OCI-LY3 (cell line): ENCODE measurements around the gene PTK6.
A peak's percentile ranks its signal among the peaks of the same experiment; 100 is the strongest.

ENCODE experiments used
- H2AFZ ChIP-seq: fragments of 200-600, 300-600 bp; shearing (Covaris generic); 2 replicates; pipeline ENCODE4 v1.6.0; 2014; ENCODE audit warnings: antibody characterized with exemption, low read depth, low read length
- H3K27ac ChIP-seq: fragments of 200-600, 300-600 bp; sonication (generic); 2 replicates; pipeline ENCODE4 v1.5.1; 2014; ENCODE audit warnings: mild to moderate bottlenecking, low read length, moderate library complexity, mixed read lengths
- H3K27me3 ChIP-seq: fragments of 200-600, 300-600 bp; sonication (generic); 2 replicates; pipeline ENCODE4 v1.6.1; 2014; ENCODE audit warnings: low read depth, low read length, mixed read lengths
- H3K36me3 ChIP-seq: fragments of 200-600, 300-600 bp; sonication (generic); replicated peaks from 2 replicates; pipeline ENCODE3; 2014; ENCODE audit warnings: low read depth, low read length, mixed read lengths
- H3K4me1 ChIP-seq: fragments of 300-600, 200-600 bp; sonication (generic); 2 replicates; pipeline ENCODE4 v1.6.1; 2014; ENCODE audit warnings: low read length, mixed read lengths
- H3K4me2 ChIP-seq: fragments of 200-600, 300-600 bp; sonication (generic); 2 replicates; pipeline ENCODE4 v1.6.1; 2014; ENCODE audit warnings: low read length, mixed read lengths
- H3K4me3 ChIP-seq: fragments of 300-600, 200-600 bp; sonication (generic); 2 replicates; pipeline ENCODE4 v1.5.1; 2014; ENCODE audit warnings: antibody characterized with exemption, mild to moderate bottlenecking, low read length, moderate library complexity
- H3K79me2 ChIP-seq: fragments of 300-600, 200-600 bp; shearing (Covaris generic); 2 replicates; pipeline ENCODE4 v1.6.1; 2014; ENCODE audit warnings: mild to moderate bottlenecking, low read length, mixed read lengths
- H3K9ac ChIP-seq: fragments of 300-600, 200-600 bp; shearing (Covaris generic); 2 replicates; pipeline ENCODE4 v1.6.0; 2014; ENCODE audit warnings: mild to moderate bottlenecking, low read length, moderate library complexity
- H3K9me3 ChIP-seq: fragments of 200-600, 300-600 bp; shearing (Covaris generic); 2 replicates; pipeline ENCODE4 v1.6.1; 2014; ENCODE audit warnings: low read length, mixed read lengths; ENCODE audit not compliant: insufficient read depth
- H4K20me1 ChIP-seq: fragments of 200-600, 300-600 bp; sonication (generic); 2 replicates; pipeline ENCODE4 v1.6.1; 2016; ENCODE audit warnings: low read length, mixed read lengths; ENCODE audit not compliant: insufficient read depth
- EZH2phosphoT487 ChIP-seq: fragments of 200-600 bp; shearing (Covaris generic); IDR thresholded peaks from 2 replicates; pipeline ENCODE4 v1.6.1; 2018; ENCODE audit warnings: antibody characterized with exemption, mixed run types, low read depth
- TF ChIP-seq, protein P1 (sequence below): fragments of 200-600, 300-600 bp; sonication (generic); IDR thresholded peaks from 2 replicates; pipeline ENCODE4 v1.5.1; 2014; ENCODE audit warnings: antibody characterized with exemption, low read length, low read depth

PTK6 gene

DNA sequence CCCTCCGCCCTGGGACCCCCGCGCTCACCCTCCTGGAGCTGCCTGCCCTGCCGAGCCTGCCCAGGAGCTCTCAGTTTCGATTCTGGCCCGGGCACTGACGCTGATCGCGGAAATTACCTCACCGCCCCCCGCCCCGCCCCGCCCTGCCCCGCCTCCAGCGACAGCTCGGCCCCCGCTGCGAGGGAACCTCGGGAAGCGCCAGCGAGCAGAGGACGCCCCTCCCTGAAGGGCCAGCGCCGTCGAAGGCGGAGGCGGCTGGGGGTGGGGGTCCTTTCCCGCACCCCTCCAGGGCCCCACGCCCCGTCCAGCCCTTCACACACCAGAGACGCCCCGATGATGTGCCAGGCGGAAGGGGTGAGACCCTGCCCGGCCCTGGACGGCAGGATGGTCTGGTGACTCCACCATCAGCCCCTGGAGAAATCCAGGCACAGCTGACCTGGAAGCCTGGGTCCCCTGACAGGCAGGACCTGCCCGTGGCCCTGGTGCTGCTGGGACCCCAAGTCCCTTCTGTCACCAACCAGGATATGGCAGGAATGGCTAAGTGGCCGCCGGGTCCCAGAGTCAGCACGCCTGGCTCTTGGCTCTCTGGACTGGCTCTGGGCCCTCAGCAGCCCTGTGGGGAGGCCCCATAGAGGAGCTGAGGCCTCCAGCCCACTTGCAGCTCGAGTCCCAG is 37.1 kb upstream of the PTK6 start, which contains the start of gene HELZ2:
TSS of gene HELZ2 (minus strand) at position 84 of the 673 bp plus-strand sequence. CDS start 1,854 bp downstream, outside the sequence.
- H3K4me2 ChIP-seq = peak within 1 kb of the TSS; percentile 98
- peaks cover 13% of the 10 kb centered on the region; the same call in 1 of the 2 replicates for H3K4me1 ChIP-seq
- H2AFZ ChIP-seq = peak within 1 kb of the TSS; percentile 37; the same call in 1 of the 2 replicates
- TF ChIP-seq EZH2phosphoT487 = no peak
- TF ChIP-seq, protein P1, sequence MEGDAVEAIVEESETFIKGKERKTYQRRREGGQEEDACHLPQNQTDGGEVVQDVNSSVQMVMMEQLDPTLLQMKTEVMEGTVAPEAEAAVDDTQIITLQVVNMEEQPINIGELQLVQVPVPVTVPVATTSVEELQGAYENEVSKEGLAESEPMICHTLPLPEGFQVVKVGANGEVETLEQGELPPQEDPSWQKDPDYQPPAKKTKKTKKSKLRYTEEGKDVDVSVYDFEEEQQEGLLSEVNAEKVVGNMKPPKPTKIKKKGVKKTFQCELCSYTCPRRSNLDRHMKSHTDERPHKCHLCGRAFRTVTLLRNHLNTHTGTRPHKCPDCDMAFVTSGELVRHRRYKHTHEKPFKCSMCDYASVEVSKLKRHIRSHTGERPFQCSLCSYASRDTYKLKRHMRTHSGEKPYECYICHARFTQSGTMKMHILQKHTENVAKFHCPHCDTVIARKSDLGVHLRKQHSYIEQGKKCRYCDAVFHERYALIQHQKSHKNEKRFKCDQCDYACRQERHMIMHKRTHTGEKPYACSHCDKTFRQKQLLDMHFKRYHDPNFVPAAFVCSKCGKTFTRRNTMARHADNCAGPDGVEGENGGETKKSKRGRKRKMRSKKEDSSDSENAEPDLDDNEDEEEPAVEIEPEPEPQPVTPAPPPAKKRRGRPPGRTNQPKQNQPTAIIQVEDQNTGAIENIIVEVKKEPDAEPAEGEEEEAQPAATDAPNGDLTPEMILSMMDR = no peak
- H3K36me3 ChIP-seq = no peaks in the 10 kb centered on the region
- peaks cover 63% of the 10 kb centered on the region for H3K27me3 ChIP-seq
- H3K79me2 ChIP-seq = no peaks in the 10 kb centered on the region
- H3K27ac ChIP-seq = no peak within 1 kb of the TSS
- H3K9ac ChIP-seq = peak within 1 kb of the TSS; percentile 70
- peaks cover 17% of the 10 kb centered on the region for H4K20me1 ChIP-seq
- H3K4me3 ChIP-seq = peak within 1 kb of the TSS; percentile 84
- no peaks in the 10 kb centered on the region for H3K9me3 ChIP-seq

DNA sequence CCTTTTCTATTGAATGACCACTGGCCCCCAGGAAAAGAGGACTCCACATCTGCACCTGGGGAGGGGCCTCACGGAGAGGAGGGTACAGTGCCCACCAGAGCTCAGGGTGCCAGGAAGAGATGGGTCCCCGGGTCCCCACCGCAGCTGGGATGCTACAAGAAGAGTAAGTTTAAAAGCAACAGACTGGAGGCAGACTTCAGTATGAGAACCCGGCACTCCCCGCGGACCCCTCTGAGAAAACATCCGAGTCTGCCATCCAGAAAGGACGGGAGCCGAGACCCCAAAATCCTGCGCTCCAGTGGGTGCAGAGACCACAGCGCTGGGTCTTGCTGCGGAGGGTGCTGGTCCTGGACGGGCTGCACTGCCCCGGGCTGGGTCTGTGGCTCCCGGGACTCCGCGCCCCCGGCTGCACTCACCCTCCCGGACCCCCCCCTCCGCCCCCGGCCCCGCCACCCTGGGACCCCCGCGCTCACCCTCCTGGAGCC is 36.5 kb upstream of the PTK6 start:
- no peaks in the 10 kb centered on the region for H3K79me2 ChIP-seq
- no peaks in the 10 kb centered on the region for H3K36me3 ChIP-seq
- peak overlapping the region; percentile 84 for H3K4me3 ChIP-seq
- H3K9me3 ChIP-seq = no peaks in the 10 kb centered on the region
- peaks cover 19% of the 10 kb centered on the region for H3K4me1 ChIP-seq
- peaks cover 66% of the 10 kb centered on the region for H3K27me3 ChIP-seq
- peaks cover 23% of the 10 kb centered on the region for H4K20me1 ChIP-seq
- H3K4me2 ChIP-seq = peak overlapping the region; percentile 98
- H3K9ac ChIP-seq = peak overlapping the region; percentile 70
- TF ChIP-seq, protein P1 = no peak
- TF ChIP-seq EZH2phosphoT487 = no peak
- H3K27ac ChIP-seq = no peak overlapping the region
- H2AFZ ChIP-seq = no peak overlapping the region

DNA sequence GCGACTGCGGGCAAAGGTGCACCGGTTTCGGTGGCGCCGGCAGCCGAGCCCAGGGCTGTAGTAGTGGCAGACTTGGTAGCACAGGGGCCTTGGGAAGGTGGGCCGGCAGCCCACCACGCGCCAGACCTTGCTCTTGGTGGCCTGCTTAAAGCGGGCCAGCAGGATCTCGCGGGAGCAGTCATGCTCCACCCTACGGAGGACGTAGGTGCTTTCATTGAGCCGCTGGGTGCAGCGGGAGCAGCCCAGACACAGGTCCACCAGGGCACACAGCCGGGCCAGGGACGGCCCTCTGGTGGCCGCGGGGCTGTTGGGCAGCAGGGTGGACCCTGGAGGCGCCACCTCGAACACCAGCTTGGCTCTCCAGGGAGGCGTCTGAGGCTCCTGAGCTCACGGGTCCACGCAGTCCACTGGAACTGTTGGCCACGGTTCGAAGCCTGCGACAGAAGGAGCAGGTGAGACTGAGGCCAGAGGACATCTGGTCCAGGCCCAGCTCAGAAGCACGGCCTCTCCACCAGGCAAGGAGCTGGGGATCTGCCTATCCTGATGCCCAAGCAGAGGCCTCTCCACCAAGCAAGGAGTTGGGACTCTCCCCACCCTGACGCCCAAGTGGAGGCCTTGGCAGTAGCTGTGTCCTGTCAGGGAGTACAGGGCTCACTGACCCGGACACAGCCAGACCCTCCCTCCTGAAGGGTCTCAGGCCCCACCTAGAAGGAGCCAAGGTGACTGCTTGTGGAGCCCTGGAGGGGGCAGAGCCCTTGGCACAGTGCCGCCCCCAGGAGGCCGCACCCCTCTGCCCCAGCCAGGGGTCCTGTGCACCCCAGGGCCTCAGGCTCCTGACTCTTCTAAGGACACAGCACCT is 35.8 kb upstream of the PTK6 start:
- no peak overlapping the region for H2AFZ ChIP-seq
- H3K27me3 ChIP-seq = peaks cover 72% of the 10 kb centered on the region
- H3K4me3 ChIP-seq = peak overlapping the region; percentile 84
- H3K36me3 ChIP-seq = no peaks in the 10 kb centered on the region
- no peaks in the 10 kb centered on the region for H3K79me2 ChIP-seq
- H3K27ac ChIP-seq = no peak overlapping the region
- H3K9me3 ChIP-seq = no peaks in the 10 kb centered on the region
- peaks cover 30% of the 10 kb centered on the region for H4K20me1 ChIP-seq
- H3K9ac ChIP-seq = peak overlapping the region; percentile 70; the same call in 1 of the 2 replicates
- H3K4me2 ChIP-seq = peak overlapping the region; percentile 98
- no peak for TF ChIP-seq EZH2phosphoT487
- TF ChIP-seq, protein P1 = peak; percentile 19
- H3K4me1 ChIP-seq = peaks cover 26% of the 10 kb centered on the region
